ENCODE measurements around the gene PRKG1. TPM values are rescaled to one million over a fixed set of nuclear protein-coding genes. Genes with fewer than 3 reads are reported as not detected.

Gene PRKG1
- total and polyA plus RNA-seq, 4 donors: 0.46 to 5.1 (median 1.5) TPM

DNA sequence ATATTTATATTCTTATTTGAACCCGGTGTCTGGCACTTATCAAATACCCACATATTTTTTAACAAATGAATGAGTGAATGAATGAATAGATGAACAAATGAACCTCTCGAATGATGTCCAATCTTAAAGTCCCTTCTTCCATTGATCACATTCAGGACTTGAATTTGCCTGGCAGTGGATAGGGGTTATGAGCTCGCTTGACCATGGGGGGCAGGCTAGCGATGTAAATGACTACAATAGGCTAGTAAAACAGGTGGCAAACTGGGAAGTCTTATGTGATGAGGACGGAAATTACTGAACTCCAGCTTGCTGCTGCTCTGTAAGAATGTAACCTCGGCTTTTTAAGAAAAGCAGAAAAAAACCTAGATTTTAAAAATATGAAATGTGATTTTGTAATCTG, 992.1 kb downstream of the PRKG1 start (continued):
- TF ChIP-seq, protein P1, sequence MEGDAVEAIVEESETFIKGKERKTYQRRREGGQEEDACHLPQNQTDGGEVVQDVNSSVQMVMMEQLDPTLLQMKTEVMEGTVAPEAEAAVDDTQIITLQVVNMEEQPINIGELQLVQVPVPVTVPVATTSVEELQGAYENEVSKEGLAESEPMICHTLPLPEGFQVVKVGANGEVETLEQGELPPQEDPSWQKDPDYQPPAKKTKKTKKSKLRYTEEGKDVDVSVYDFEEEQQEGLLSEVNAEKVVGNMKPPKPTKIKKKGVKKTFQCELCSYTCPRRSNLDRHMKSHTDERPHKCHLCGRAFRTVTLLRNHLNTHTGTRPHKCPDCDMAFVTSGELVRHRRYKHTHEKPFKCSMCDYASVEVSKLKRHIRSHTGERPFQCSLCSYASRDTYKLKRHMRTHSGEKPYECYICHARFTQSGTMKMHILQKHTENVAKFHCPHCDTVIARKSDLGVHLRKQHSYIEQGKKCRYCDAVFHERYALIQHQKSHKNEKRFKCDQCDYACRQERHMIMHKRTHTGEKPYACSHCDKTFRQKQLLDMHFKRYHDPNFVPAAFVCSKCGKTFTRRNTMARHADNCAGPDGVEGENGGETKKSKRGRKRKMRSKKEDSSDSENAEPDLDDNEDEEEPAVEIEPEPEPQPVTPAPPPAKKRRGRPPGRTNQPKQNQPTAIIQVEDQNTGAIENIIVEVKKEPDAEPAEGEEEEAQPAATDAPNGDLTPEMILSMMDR (IDR thresholded peaks at IDR 0.05; ENCODE audit: low read depth, low read length, missing input control): no peak
- TF ChIP-seq EGR1 (IDR thresholded peaks at IDR 0.05; ENCODE audit: low read depth in 2 of 2) (no peak), HNF4A (conservative IDR thresholded peaks at IDR 0.05) (no peak), SP1 (IDR thresholded peaks at IDR 0.05) (no peak)

DNA sequence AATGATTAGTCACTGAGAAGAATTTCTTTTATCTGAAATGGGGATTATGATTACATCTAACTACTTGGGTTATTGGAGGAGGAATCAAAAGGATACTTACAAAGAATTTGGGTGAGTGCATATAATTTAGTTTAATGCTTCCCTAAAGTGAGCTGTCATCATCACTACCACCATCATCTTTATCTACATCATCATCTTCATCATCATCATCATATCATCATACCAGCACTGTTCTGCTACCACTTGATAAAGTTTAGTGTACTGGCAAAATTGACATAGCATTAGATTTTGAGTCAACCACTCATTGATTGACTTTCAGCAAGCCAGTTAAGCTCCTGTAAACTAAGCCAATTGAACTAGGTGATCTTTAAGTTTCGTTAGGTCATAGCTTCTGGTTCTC, 994.2 kb downstream of the PRKG1 start:
- H3K27ac ChIP-seq (ENCODE audit: low read depth in 1 of 2, low read length in 2 of 2): no peak overlapping the region
- WGBS: 81% methylated on average over 1 of the region's 1 CpG
- H3K9me3 ChIP-seq (ENCODE audit: control insufficient read depth in 4 of 4, low read length in 3 of 4): no peaks in the 10 kb centered on the region
- TF ChIP-seq EGR1 (IDR thresholded peaks at IDR 0.05; ENCODE audit: low read depth in 2 of 2) (no peak), FOXA1 (IDR thresholded peaks at IDR 0.05) (no peak), FOXA2 (IDR thresholded peaks at IDR 0.05) (no peak), RXRA (IDR thresholded peaks at IDR 0.05) (no peak), TAF1 (conservative IDR thresholded peaks at IDR 0.05) (no peak), ATF3 (IDR thresholded peaks at IDR 0.05) (no peak), ZBTB33 (IDR thresholded peaks at IDR 0.05) (no peak), HNF4A (conservative IDR thresholded peaks at IDR 0.05) (no peak)
- H3K36me3 ChIP-seq (ENCODE audit: control insufficient read depth in 4 of 4, insufficient read depth in 3 of 4, low read depth in 1 of 4, low read length in 3 of 4): no peaks in the 10 kb centered on the region
- no peak overlapping the region for H3K4me3 ChIP-seq (ENCODE audit: low read depth in 1 of 3, low read length in 3 of 3)
- no peak overlapping the region for H3K9ac ChIP-seq (ENCODE audit: low read depth in 1 of 2, low read length in 2 of 2)
- no peaks in the 10 kb centered on the region for H3K27me3 ChIP-seq (ENCODE audit: control insufficient read depth in 4 of 4, insufficient read depth in 4 of 4, low read length in 3 of 4)
- DNase-seq (ENCODE audit: low spot score): no peak
- H3K4me1 ChIP-seq (ENCODE audit: control insufficient read depth in 4 of 4, insufficient read depth in 4 of 4, low read length in 3 of 4): no peaks in the 10 kb centered on the region

DNA sequence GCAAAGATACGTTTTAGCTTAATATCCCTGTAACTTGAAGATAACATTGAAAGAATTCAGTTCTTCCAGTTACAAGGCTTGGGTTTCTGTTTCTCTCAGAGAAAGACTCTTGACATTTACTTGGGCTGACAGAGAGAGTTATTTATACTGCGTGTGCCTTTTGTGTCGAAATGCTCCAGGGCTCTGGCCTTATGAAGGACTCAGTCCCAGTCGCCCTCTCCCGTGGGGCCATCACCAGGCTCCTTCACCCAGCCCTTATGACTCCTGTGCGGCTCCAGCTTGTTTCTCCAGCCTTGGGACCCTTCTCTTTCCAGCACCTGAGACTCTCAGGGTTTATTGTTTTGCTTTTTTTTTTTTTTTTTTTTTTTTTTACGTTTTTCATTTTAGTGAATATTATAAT, 997.5 kb downstream of the PRKG1 start:
- Histone ChIP-seq H3K36me3 (ENCODE audit: control insufficient read depth in 4 of 4, insufficient read depth in 3 of 4, low read depth in 1 of 4, low read length in 3 of 4) (no peaks in the 10 kb centered on the region), H3K4me1 (ENCODE audit: control insufficient read depth in 4 of 4, insufficient read depth in 4 of 4, low read length in 3 of 4) (no peaks in the 10 kb centered on the region), H3K9ac (ENCODE audit: low read depth in 1 of 2, low read length in 2 of 2) (no peak overlapping the region), H3K4me3 (ENCODE audit: low read depth in 1 of 3, low read length in 3 of 3) (no peak overlapping the region), H3K9me3 (ENCODE audit: control insufficient read depth in 4 of 4, low read length in 3 of 4) (no peaks in the 10 kb centered on the region), H3K27ac (ENCODE audit: low read depth in 1 of 2, low read length in 2 of 2) (no peak overlapping the region), H3K27me3 (ENCODE audit: control insufficient read depth in 4 of 4, insufficient read depth in 4 of 4, low read length in 3 of 4) (no peaks in the 10 kb centered on the region)
- 84% methylated on average over 7 of the region's 7 CpGs for WGBS
- DNase-seq (ENCODE audit: low spot score): no peak
- TF ChIP-seq, protein P2, sequence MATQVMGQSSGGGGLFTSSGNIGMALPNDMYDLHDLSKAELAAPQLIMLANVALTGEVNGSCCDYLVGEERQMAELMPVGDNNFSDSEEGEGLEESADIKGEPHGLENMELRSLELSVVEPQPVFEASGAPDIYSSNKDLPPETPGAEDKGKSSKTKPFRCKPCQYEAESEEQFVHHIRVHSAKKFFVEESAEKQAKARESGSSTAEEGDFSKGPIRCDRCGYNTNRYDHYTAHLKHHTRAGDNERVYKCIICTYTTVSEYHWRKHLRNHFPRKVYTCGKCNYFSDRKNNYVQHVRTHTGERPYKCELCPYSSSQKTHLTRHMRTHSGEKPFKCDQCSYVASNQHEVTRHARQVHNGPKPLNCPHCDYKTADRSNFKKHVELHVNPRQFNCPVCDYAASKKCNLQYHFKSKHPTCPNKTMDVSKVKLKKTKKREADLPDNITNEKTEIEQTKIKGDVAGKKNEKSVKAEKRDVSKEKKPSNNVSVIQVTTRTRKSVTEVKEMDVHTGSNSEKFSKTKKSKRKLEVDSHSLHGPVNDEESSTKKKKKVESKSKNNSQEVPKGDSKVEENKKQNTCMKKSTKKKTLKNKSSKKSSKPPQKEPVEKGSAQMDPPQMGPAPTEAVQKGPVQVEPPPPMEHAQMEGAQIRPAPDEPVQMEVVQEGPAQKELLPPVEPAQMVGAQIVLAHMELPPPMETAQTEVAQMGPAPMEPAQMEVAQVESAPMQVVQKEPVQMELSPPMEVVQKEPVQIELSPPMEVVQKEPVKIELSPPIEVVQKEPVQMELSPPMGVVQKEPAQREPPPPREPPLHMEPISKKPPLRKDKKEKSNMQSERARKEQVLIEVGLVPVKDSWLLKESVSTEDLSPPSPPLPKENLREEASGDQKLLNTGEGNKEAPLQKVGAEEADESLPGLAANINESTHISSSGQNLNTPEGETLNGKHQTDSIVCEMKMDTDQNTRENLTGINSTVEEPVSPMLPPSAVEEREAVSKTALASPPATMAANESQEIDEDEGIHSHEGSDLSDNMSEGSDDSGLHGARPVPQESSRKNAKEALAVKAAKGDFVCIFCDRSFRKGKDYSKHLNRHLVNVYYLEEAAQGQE (IDR thresholded peaks at IDR 0.05): no peak
- TF ChIP-seq JUND (IDR thresholded peaks at IDR 0.05): no peak
- TF ChIP-seq FOXA2 (IDR thresholded peaks at IDR 0.05): no peak
- no peak for TF ChIP-seq RAD21 (IDR thresholded peaks at IDR 0.05)
- no peak for TF ChIP-seq ATF3 (IDR thresholded peaks at IDR 0.05)
- TF ChIP-seq HNF4A (conservative IDR thresholded peaks at IDR 0.05): no peak
- TF ChIP-seq YY1 (IDR thresholded peaks at IDR 0.05): no peak
- no peak for TF ChIP-seq RXRA (IDR thresholded peaks at IDR 0.05)
- TF ChIP-seq TAF1 (conservative IDR thresholded peaks at IDR 0.05): no peak
- no peak for TF ChIP-seq MAX (IDR thresholded peaks at IDR 0.05)
- TF ChIP-seq EGR1 (IDR thresholded peaks at IDR 0.05; ENCODE audit: low read depth in 2 of 2): no peak
- TF ChIP-seq HNF4G (IDR thresholded peaks at IDR 0.05): no peak
- no peak for TF ChIP-seq ZBTB33 (IDR thresholded peaks at IDR 0.05)
- TF ChIP-seq NR2F2 (IDR thresholded peaks at IDR 0.05): no peak
- TF ChIP-seq, protein P1 (IDR thresholded peaks at IDR 0.05; ENCODE audit: low read depth, low read length, missing input control): no peak
